Lower leg skin (tissue), 3 donors: ENCODE data around the gene GRM3.

Experiments
- POLR2A ChIP-seq, 2 donors: fragments of 450-650 bp; IDR thresholded peaks; one replicate each; pipeline ENCODE4 v1.6.1; 2016 to 2017; ENCODE audit warnings: antibody characterized with exemption in 2 of 2, mild to moderate bottlenecking in 1 of 2, moderate library complexity in 1 of 2
- TF ChIP-seq, protein P1 (sequence below), 3 donors: fragments of 450-650 bp; IDR thresholded peaks; one replicate each; pipeline ENCODE4 v1.5.1; 2016; ENCODE audit warnings: antibody characterized with exemption in 3 of 3, mild to moderate bottlenecking in 3 of 3, moderate library complexity in 2 of 3

DNA sequence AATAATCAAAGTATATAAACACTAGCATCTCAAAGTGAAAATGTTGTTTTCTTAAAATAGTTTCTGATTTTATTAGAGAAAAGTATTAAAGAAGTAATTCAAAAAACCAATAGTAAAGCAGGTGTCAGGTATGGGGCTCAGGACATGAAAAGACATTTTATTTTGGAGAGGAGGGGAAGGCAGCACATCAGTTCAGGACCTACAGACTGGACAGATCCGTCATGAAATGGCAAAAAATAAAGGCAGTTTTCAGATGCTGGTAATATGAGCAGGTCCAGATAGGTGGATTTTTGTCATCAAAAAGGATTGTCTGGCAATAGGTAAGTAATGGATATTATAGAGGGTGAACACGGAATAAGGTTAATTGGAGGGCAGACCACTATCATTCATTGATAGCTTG is 49.0 kb downstream of the GRM3 start:
- TF ChIP-seq, protein P1, sequence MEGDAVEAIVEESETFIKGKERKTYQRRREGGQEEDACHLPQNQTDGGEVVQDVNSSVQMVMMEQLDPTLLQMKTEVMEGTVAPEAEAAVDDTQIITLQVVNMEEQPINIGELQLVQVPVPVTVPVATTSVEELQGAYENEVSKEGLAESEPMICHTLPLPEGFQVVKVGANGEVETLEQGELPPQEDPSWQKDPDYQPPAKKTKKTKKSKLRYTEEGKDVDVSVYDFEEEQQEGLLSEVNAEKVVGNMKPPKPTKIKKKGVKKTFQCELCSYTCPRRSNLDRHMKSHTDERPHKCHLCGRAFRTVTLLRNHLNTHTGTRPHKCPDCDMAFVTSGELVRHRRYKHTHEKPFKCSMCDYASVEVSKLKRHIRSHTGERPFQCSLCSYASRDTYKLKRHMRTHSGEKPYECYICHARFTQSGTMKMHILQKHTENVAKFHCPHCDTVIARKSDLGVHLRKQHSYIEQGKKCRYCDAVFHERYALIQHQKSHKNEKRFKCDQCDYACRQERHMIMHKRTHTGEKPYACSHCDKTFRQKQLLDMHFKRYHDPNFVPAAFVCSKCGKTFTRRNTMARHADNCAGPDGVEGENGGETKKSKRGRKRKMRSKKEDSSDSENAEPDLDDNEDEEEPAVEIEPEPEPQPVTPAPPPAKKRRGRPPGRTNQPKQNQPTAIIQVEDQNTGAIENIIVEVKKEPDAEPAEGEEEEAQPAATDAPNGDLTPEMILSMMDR (IDR thresholded peaks at IDR 0.05) = no peak
- TF ChIP-seq POLR2A (IDR thresholded peaks at IDR 0.05) = no peak
